Ishikawa (cell line): ENCODE measurements around the gene CD79A.

Experiments
- CEBPB ChIP-seq: IDR thresholded peaks from 2 replicates; pipeline ENCODE4 v1.6.1; 2012
- CREB1 ChIP-seq: IDR thresholded peaks from 2 replicates; pipeline ENCODE4 v1.6.1; 2012; ENCODE audit warnings: low read depth
- EGR1 ChIP-seq: IDR thresholded peaks from 2 replicates; pipeline ENCODE4 v1.6.1; 2012
- EP300 ChIP-seq: IDR thresholded peaks from 2 replicates; pipeline ENCODE4 v1.6.1; 2012; ENCODE audit warnings: borderline replicate concordance
- FOXM1 ChIP-seq: IDR thresholded peaks from 2 replicates; pipeline ENCODE4 v1.6.1; 2012; ENCODE audit warnings: low read depth, borderline replicate concordance
- NFIC ChIP-seq: IDR thresholded peaks from 2 replicates; pipeline ENCODE4 v1.6.1; 2012
- RAD21 ChIP-seq: IDR thresholded peaks from 2 replicates; pipeline ENCODE4 v1.6.1; 2012; ENCODE audit warnings: low read depth
- TAF1 ChIP-seq: IDR thresholded peaks from 2 replicates; pipeline ENCODE4 v1.6.1; 2012; ENCODE audit warnings: low read depth, mild to moderate bottlenecking
- TCF12 ChIP-seq: IDR thresholded peaks from 2 replicates; pipeline ENCODE4 v1.6.1; 2012; ENCODE audit warnings: low read depth
- TEAD4 ChIP-seq: IDR thresholded peaks from 2 replicates; pipeline ENCODE4 v1.6.1; 2012
- YY1 ChIP-seq: IDR thresholded peaks from 2 replicates; pipeline ENCODE4 v1.6.1; 2012; ENCODE audit warnings: low read depth
- ZBTB7A ChIP-seq: IDR thresholded peaks from 2 replicates; pipeline ENCODE4 v1.6.1; 2012; ENCODE audit warnings: low read depth
- TF ChIP-seq, protein P1 (sequence below): IDR thresholded peaks from 2 replicates; pipeline ENCODE4 v1.6.1; 2012
- TF ChIP-seq, protein P2 (sequence below): IDR thresholded peaks from 2 replicates; pipeline ENCODE4 v1.6.1; 2012
- TF ChIP-seq, protein P3 (sequence below): IDR thresholded peaks from 2 replicates; pipeline ENCODE4 v1.6.1; 2012; ENCODE audit warnings: low read depth, mild to moderate bottlenecking

The CD79A gene

DNA sequence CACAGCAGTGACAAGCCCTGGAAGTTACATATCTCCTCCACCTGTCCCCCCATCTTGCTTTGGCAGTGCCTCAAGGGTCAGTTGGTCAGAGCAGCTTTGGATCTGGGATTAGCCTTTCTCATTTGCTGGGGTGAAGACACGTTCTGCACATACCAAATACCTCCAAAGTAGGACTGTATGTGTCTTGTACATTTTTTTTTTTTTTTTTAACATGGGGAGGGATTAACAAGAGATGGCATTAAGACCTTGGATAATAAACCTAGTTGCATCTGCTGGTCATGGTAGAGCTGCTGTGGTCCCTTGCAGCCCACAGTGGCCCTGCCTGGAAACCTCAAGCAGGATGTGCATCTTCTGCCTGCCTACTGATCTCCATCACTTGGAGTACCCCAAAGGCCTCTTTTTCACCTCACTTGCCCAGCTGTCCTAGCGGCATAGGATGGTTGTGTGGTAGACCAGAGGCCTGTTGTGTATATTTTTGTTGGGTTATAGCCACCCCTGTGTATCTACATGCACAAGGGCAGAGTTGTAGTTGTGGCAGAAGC is 14.6 kb upstream of the CD79A start:
- TF ChIP-seq TEAD4 (no peak), ZBTB7A (no peak), CREB1 (no peak), TAF1 (no peak), EGR1 (no peak), RAD21 (no peak), FOXM1 (no peak), YY1 (no peak), NFIC (no peak)
- TF ChIP-seq, protein P1, sequence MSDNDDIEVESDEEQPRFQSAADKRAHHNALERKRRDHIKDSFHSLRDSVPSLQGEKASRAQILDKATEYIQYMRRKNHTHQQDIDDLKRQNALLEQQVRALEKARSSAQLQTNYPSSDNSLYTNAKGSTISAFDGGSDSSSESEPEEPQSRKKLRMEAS = no peak

DNA sequence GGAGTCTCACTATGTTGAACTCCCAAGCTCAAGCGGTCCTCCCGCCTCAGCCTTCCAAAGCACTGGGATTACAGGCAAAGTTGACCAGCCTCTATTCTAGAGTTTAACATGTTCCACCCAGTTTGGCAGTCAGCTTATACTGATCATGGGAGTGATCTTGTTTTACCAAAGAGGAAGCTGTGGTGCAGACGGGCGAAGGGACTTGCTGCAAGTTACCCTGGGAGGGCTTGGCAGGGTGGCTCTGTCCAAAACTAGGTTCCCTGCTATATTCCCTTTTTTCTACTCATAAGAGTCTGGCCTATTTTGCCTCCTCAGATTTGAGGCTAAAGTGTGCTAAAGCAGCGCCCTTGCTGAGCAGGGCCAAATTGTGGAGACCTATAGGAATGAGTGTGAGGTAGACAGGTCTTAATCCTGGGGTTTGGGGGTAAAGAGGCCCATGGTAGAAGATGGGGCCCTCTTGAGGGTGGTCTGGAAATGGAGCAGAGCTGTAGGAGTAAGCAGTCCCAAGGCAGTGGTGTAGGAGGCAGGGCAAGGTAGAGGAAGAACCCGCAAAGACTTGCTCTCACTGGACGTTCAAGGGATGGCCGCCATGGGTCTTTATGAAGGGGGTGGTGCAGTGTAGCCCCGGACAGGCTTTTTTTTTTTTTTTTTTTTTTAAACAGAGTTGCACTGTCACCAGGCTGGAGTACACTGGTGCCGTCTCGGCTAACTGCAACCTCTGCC is 13.7 kb upstream of the CD79A start:
- TF ChIP-seq TCF12 (no peak), FOXM1 (no peak), ZBTB7A (no peak), NFIC (no peak), CREB1 (no peak), TAF1 (no peak), YY1 (no peak), TEAD4 (no peak), EGR1 (no peak), EP300 (no peak), CEBPB (no peak), RAD21 (no peak)
- TF ChIP-seq, protein P2, sequence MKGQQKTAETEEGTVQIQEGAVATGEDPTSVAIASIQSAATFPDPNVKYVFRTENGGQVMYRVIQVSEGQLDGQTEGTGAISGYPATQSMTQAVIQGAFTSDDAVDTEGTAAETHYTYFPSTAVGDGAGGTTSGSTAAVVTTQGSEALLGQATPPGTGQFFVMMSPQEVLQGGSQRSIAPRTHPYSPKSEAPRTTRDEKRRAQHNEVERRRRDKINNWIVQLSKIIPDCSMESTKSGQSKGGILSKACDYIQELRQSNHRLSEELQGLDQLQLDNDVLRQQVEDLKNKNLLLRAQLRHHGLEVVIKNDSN = no peak
- TF ChIP-seq, protein P3, sequence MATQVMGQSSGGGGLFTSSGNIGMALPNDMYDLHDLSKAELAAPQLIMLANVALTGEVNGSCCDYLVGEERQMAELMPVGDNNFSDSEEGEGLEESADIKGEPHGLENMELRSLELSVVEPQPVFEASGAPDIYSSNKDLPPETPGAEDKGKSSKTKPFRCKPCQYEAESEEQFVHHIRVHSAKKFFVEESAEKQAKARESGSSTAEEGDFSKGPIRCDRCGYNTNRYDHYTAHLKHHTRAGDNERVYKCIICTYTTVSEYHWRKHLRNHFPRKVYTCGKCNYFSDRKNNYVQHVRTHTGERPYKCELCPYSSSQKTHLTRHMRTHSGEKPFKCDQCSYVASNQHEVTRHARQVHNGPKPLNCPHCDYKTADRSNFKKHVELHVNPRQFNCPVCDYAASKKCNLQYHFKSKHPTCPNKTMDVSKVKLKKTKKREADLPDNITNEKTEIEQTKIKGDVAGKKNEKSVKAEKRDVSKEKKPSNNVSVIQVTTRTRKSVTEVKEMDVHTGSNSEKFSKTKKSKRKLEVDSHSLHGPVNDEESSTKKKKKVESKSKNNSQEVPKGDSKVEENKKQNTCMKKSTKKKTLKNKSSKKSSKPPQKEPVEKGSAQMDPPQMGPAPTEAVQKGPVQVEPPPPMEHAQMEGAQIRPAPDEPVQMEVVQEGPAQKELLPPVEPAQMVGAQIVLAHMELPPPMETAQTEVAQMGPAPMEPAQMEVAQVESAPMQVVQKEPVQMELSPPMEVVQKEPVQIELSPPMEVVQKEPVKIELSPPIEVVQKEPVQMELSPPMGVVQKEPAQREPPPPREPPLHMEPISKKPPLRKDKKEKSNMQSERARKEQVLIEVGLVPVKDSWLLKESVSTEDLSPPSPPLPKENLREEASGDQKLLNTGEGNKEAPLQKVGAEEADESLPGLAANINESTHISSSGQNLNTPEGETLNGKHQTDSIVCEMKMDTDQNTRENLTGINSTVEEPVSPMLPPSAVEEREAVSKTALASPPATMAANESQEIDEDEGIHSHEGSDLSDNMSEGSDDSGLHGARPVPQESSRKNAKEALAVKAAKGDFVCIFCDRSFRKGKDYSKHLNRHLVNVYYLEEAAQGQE = no peak
- TF ChIP-seq, protein P1 = no peak

DNA sequence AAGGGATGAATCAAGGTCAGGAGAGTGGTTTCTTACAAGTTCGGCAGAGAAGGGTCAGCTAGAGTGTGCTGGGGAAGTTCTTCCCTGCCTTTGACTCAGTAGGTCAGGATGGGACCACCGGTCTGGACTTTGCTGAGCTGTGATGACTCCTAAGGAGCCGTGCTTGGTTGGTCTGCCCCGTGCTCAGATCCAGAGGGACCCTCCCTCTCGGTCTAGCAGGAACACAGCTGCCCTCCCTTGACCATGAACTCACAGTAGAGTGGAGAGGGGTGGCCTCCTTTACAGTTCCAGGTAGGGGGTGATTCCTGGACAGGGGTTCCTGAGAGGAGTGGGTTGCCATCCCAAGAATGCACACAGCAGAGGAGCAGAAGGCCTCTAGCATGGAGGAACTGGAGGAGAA is 12.7 kb upstream of the CD79A start:
- TF ChIP-seq ZBTB7A = no peak
- TF ChIP-seq CEBPB = no peak
- TF ChIP-seq, protein P1 = no peak
- no peak for TF ChIP-seq YY1
- no peak for TF ChIP-seq EGR1
- TF ChIP-seq, protein P2 = no peak
- no peak for TF ChIP-seq NFIC
- TF ChIP-seq TEAD4 = no peak
- TF ChIP-seq TAF1 = no peak
- TF ChIP-seq CREB1 = no peak
- TF ChIP-seq, protein P3 = no peak
- no peak for TF ChIP-seq TCF12

DNA sequence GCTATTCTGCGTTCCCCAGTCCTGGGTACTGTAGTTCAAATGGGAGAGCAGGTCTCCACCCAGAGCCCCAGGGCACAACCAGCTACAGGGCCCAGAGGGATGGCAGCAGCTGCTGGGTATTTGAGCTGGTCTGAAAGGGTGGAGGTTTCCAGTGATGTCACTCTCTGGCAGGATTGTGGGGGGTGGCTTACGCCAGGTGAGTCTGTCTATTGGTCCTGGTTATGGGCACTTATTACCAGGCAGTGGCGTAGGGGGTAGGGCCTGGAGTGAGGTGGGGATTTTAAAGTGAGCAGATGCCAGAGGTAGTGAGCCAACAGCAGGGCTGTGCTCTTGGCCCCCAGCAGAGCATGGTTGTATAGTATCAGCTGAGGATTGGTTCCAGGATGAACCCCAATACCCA is 10.8 kb upstream of the CD79A start:
- TF ChIP-seq, protein P1 = no peak
- TF ChIP-seq, protein P2 = no peak
- TF ChIP-seq FOXM1 (no peak), NFIC (no peak), EGR1 (no peak), EP300 (no peak), RAD21 (no peak), YY1 (no peak), ZBTB7A (no peak), TAF1 (no peak), TEAD4 (no peak), CEBPB (no peak), CREB1 (no peak), TCF12 (no peak)
- TF ChIP-seq, protein P3 = no peak
